Loucy (cell line): ENCODE measurements around the gene RPTOR.

Experiments
- H2AFZ ChIP-seq: fragments of 200-600 bp; sonication (generic); 2 replicates; pipeline ENCODE4 v1.6.0; 2016; ENCODE audit warnings: antibody characterized with exemption, mild to moderate bottlenecking, low read length, moderate library complexity
- H3F3A ChIP-seq: fragments of 200-600 bp; 2 replicates; pipeline ENCODE4 v1.6.0; 2016; ENCODE audit warnings: antibody characterized with exemption, low read depth, mild to moderate bottlenecking
- H3K27me3 ChIP-seq: fragments of 200-600 bp; sonication (generic); 2 replicates; pipeline ENCODE4 v1.6.1; 2014; ENCODE audit warnings: low read length, mild to moderate bottlenecking; ENCODE audit not compliant: insufficient read depth, poor library complexity, severe bottlenecking
- H3K36me3 ChIP-seq: fragments of 200-600 bp; sonication (generic); 2 replicates; pipeline ENCODE4 v1.6.1; 2016; ENCODE audit warnings: low read length; ENCODE audit not compliant: insufficient read depth
- H3K4me1 ChIP-seq: fragments of 200-600 bp; sonication (generic); 2 replicates; pipeline ENCODE4 v1.5.1; 2014; ENCODE audit warnings: low read length, mild to moderate bottlenecking; ENCODE audit not compliant: insufficient read depth, poor library complexity, severe bottlenecking
- H3K4me2 ChIP-seq: fragments of 200-600 bp; sonication (generic); 2 replicates; pipeline ENCODE4 v1.6.0; 2014; ENCODE audit warnings: antibody characterized with exemption, low read length, low read depth, mild to moderate bottlenecking; ENCODE audit not compliant: poor library complexity, severe bottlenecking
- H3K4me3 ChIP-seq: fragments of 200-600 bp; sonication (generic); 2 replicates; pipeline ENCODE4 v1.5.1; 2014; ENCODE audit warnings: low read length, mild to moderate bottlenecking, mixed read lengths; ENCODE audit not compliant: poor library complexity, severe bottlenecking
- H3K79me2 ChIP-seq: fragments of 200-600 bp; sonication (generic); 2 replicates; pipeline ENCODE4 v1.6.1; 2014; ENCODE audit warnings: low read length; ENCODE audit not compliant: insufficient read depth
- H3K9ac ChIP-seq: fragments of 200-600 bp; sonication (generic); 2 replicates; pipeline ENCODE4 v1.6.0; 2014; ENCODE audit warnings: mild to moderate bottlenecking, low read depth, low read length, moderate library complexity; ENCODE audit not compliant: poor library complexity, severe bottlenecking
- H3K9me2 ChIP-seq: fragments of 200-600 bp; sonication (generic); replicated peaks from 2 replicates; pipeline ENCODE4 v1.6.1; 2016; ENCODE audit warnings: low read depth, low read length, mixed read lengths
- H3K9me3 ChIP-seq: fragments of 200-600 bp; sonication (generic); 2 replicates; pipeline ENCODE4 v1.6.1; 2014; ENCODE audit warnings: mild to moderate bottlenecking, antibody characterized with exemption, low read length, low read depth; ENCODE audit not compliant: insufficient read depth
- H4K20me1 ChIP-seq: fragments of 200-600 bp; sonication (generic); 2 replicates; pipeline ENCODE4 v1.6.0; 2014; ENCODE audit warnings: antibody characterized with exemption, low read length, mild to moderate bottlenecking; ENCODE audit not compliant: insufficient read depth, poor library complexity, severe bottlenecking
- CTCF ChIP-seq: fragments of 200-600 bp; sonication (generic); conservative IDR thresholded peaks from 2 replicates; pipeline ENCODE4 v1.5.1; 2014; ENCODE audit warnings: mild to moderate bottlenecking, antibody characterized with exemption, low read length
- EZH2phosphoT487 ChIP-seq: fragments of 200-600 bp; IDR thresholded peaks from 2 replicates; pipeline ENCODE4 v1.6.1; 2018; ENCODE audit warnings: antibody characterized with exemption, mild to moderate bottlenecking, moderate library complexity, borderline replicate concordance

The RPTOR gene

GRCh38 chr17:80658821-80659220 is 114.2 kb downstream of the RPTOR start:
- H3K9ac ChIP-seq = no peak overlapping the region
- no peaks in the 10 kb centered on the region for H4K20me1 ChIP-seq
- H3K4me3 ChIP-seq = no peak overlapping the region
- no peaks in the 10 kb centered on the region for H3K27me3 ChIP-seq
- no peak overlapping the region for H2AFZ ChIP-seq
- peaks cover 79% of the 10 kb centered on the region for H3K79me2 ChIP-seq
- H3K4me2 ChIP-seq = no peak overlapping the region
- H3K36me3 ChIP-seq = no peaks in the 10 kb centered on the region
- TF ChIP-seq EZH2phosphoT487 = no peak
- no peak for TF ChIP-seq CTCF
- peaks cover 36% of the 10 kb centered on the region for H3K4me1 ChIP-seq
- no peaks in the 10 kb centered on the region for H3F3A ChIP-seq
- no peaks in the 10 kb centered on the region for H3K9me3 ChIP-seq
- no peaks in the 10 kb centered on the region for H3K9me2 ChIP-seq

- H3K79me2 ChIP-seq = peaks cover 80% of the 10 kb centered on the region
These were observed 115.0 kb downstream of the RPTOR start for GRCh38 chr17:80659651-80660050.

GRCh38 chr17:80660527-80661198 is 116.0 kb downstream of the RPTOR start:
- H3K79me2 ChIP-seq = peaks cover 79% of the 10 kb centered on the region
- H4K20me1 ChIP-seq = no peaks in the 10 kb centered on the region

More at GRCh38 chr17:80659651-80660050, 115.0 kb downstream of the RPTOR start:
- Histone ChIP-seq H3K4me1 (peaks cover 45% of the 10 kb centered on the region), H3F3A (0 out of 2 replicates have a peak, but pooled peaks cover 2% of the 10 kb centered on the region), H3K9ac (no peak overlapping the region), H3K9me2 (no peaks in the 10 kb centered on the region), H3K4me2 (no peak overlapping the region), H3K9me3 (no peaks in the 10 kb centered on the region), H4K20me1 (no peaks in the 10 kb centered on the region), H3K36me3 (no peaks in the 10 kb centered on the region), H3K27me3 (no peaks in the 10 kb centered on the region), H3K4me3 (no peak overlapping the region), H2AFZ (no peak overlapping the region)
- no peak for TF ChIP-seq CTCF
- no peak for TF ChIP-seq EZH2phosphoT487

More at GRCh38 chr17:80660527-80661198, 116.0 kb downstream of the RPTOR start:
- H3K9me3 ChIP-seq = no peaks in the 10 kb centered on the region
- no peak overlapping the region for H3K4me3 ChIP-seq
- no peak overlapping the region for H2AFZ ChIP-seq
- H3K4me2 ChIP-seq = no peak overlapping the region
- H3F3A ChIP-seq = 0 out of 2 replicates have a peak, but pooled peaks cover 2% of the 10 kb centered on the region
- H3K36me3 ChIP-seq = no peaks in the 10 kb centered on the region
- no peak overlapping the region for H3K9ac ChIP-seq
- H3K9me2 ChIP-seq = no peaks in the 10 kb centered on the region
- TF ChIP-seq CTCF (no peak), EZH2phosphoT487 (no peak)
- peaks cover 50% of the 10 kb centered on the region for H3K4me1 ChIP-seq
- H3K27me3 ChIP-seq = no peaks in the 10 kb centered on the region
